Left renal cortex interstitium (tissue), 4 donors: ENCODE results near the gene NAT16. TPM values are rescaled to one million over a fixed set of nuclear protein-coding genes. Genes with fewer than 3 reads are reported as not detected.
"Not testable (repeated sequence)": the region's sequence is repeated elsewhere in the genome, so short reads cannot be mapped to it uniquely, and the experiment has no call there.

Experiments
- DNase-seq, 4 donors: peaks; one replicate each; pipeline ENCODE4 v3.0.0-alpha.2; 2013; ENCODE audit warnings: low read depth in 4 of 4, low spot score in 2 of 4, missing footprints in 1 of 4
- polyA plus RNA-seq, 4 donors: library from polyadenylated mRNA; unstranded; fragments of 120-200 nt; gene quantifications; one replicate each; pipeline ENCODE4 v1.2.1, GENCODE V29; 2013; ENCODE audit not compliant: insufficient read length in 4 of 4

NAT16 gene
- polyA plus RNA-seq, 4 donors = 0.09 to 0.10 TPM; not detected in 2

GRCh38 chr7:101203740-101204738 lies 23.9 kb upstream of the NAT16 start:
- DNase-seq = not testable (repeated sequence)

DNA sequence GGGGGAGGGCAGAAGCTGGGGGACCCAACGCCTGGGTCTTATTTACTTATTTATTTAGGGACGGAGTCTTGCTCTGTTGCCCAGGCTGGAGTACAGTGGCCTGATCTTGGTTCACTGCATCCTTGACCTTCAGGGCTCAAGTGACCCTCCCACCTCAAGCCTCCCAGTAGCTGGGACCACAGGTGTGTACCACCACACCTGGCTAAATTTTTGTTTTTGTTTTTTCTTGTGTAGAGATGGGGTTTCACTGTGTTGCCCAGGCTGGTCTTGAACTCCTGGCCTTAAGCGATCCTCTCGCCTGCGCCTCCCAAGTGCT lies 22.5 kb upstream of the NAT16 start:
- no peak for DNase-seq

- no peak for DNase-seq
Measured at GRCh38 chr7:101201695-101202602, 21.9 kb upstream of the NAT16 start.

DNA sequence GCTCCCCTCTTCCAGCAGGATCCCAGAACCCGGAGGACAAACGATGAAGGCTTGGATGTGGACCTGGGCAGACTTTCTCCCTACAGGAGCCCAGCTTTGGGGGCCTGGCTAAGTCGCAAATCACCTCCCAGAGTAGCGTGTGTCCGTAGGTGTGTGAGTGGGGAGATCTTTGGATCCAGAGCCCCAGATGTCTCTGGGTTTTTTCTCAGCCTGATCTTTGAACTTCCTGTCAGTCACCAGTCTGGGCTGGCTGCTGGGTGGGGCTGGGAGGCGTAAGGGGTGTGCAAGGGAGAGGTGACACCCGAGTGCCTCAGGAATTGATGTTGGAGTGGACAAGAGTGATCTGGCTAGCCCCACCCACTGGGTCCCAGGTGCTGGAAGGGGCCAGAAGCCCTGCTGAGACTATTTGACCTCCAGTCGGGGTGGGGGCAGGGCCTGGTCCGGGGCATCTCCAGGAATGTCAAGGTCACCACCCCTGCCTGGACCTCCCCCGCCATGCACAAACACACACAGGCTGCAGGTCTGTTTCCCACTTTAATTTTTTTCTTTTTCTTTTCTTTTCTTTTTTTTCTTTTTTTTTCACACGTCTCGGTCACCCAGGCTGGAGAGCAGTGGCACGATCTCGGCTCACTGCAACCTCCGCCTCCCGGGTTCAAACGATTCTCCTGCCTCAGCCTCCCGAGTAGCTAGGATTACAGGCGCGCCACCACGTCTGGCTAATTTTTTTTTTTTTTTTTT lies 20.9 kb upstream of the NAT16 start, which contains the start of gene MOGAT3:
Gene MOGAT3, minus strand, starts transcription at position 175 of the 738 bp plus-strand sequence. CDS start 182 bp downstream, outside the sequence.
- DNase-seq = no peak

- no peak for DNase-seq
Measured at GRCh38 chr7:101200504-101200861, 20.4 kb upstream of the NAT16 start.

GRCh38 chr7:101199522-101199921 lies 19.4 kb upstream of the NAT16 start:
- DNase-seq = not testable (repeated sequence)

GRCh38 chr7:101198476-101198875 lies 18.4 kb upstream of the NAT16 start:
- no peak for DNase-seq

DNA sequence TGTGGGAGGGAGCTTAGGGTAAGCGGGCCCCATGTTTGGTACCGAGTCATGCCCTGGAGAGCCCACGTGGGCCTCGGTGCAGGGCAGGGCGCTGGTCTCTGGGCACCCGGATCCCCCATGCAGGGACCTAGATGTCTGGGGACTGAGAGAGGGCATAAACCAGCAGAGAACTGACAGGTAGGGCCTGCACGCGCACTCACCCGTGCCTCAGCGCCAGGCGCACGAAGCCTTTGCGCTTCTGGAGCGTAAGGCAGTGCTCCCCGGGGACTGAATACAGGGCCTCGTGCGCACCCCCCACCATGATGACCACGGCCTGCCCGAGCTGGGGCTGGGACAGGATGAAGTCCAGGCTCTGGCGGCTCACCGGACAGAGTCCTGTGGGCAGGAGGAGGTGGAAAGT lies 17.9 kb upstream of the NAT16 start:
- no peak for DNase-seq

DNA sequence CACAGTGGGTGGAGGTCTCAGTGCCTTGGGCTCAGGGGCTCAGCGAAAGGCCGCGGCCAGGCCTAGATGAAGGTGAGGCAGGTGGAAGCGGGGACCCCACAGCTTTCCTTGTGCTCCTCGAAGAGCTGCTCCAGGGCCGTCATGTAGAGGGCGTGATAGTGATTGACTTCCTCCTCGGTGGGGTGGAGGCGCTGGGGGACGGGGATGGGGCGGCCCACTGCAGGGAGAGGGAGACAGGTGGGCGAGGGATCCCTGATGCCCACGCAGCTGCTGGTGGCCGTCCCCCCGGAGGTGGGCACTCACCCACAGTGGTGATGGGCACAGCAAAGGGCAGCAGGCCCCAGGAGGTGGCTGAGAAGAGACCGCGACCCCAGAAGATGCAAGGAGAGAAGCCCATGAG lies 15.8 kb upstream of the NAT16 start:
- no peak for DNase-seq

- no peak for DNase-seq
Measured at GRCh38 chr7:101189109-101189508, 9.0 kb upstream of the NAT16 start.

GRCh38 chr7:101186844-101187428 lies 6.8 kb upstream of the NAT16 start:
- DNase-seq = no peak

- no peak for DNase-seq
Measured at GRCh38 chr7:101186194-101186593, 6.1 kb upstream of the NAT16 start.

GRCh38 chr7:101185258-101185839 lies 5.3 kb upstream of the NAT16 start:
- no peak for DNase-seq

DNA sequence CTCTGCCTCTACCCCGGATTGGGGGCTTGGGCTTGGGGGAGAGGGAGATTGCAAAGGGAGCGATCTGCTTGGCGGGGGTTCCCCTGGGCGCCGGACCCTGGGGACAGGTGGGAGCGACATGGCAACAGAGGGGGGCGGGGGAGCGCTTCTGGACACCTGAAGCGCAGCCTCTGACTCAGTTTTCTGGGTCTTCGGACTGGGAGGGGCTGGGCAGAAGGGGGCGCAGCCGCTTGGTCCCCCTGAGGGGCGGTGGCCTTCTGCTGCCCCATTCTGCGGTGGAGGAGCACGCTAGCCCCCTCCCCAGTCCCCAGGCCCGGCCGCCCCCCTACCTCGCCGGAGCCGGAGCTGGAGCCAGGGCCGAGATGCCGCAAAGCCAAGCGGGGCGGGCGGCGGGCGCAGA lies 380 bp downstream of the NAT16 start:
- no peak for DNase-seq

- no peak for DNase-seq
Measured at GRCh38 chr7:101179117-101179516, 976 bp downstream of the NAT16 start.

DNA sequence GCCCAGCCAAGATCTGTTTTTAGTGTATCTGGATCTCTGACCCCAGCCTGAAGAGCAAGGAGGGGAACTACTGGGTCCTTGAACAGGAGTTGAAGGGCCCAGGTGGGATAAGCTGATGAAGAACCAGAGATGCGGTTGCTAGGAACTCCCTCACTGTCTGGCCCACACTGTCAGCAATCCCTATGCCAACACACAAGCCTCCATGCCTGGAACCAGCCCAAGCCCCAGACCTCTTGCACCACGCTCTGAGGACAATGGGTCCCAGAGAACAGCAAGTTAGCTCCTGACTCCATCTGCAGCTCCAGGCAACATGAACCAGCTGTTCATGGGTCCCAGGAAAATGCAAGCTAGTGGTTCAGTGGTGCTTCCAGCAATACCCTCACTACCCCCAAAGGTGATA lies 2.4 kb downstream of the NAT16 start:
- no peak for DNase-seq

DNA sequence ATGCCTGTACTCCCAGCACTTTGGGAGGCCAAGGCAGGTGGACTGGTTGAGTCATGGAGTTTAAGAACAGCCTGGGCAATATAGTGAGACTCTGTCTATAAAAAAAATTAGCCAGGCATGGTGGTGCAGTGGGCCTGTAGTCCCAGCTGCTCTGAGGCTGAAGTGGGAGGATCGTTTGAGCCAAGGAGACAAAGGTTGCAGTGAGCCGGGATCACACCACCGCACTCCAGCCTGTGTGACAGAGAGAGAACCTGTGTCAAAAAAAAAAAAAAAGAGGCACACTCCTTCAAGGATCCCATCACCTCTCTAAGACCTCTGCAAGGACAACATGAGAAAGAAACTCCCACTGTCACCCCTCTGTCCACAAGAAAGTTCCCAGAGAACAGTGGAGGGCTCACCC lies 4.4 kb downstream of the NAT16 start:
- DNase-seq = no peak

DNA sequence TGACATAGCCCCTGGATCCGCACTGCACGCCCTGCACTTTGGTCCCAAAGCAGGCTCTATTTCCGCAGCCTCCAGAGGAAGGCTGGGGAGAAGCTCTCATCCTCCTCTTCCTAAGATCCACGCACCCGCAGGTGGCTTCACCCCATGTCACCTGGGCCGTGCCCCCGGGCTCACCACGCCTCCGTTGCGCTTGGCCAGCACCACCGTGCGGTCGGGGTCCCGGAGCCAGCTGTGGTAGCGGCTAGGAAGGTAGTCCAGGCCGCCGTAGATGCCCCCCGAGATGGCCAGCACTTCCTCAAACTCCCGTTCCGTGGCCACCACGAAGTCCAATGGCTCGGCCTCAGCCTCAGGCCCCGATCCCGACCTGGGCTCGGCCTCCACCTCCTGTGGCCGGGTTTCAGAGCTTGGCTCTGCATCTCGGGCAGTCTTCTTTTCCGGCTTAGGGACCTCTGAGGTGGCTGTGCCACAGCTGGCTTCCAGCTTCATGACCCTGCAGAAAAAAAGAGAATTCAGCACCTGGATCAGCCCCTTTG lies 5.7 kb downstream of the NAT16 start:
- DNase-seq = no peak

DNA sequence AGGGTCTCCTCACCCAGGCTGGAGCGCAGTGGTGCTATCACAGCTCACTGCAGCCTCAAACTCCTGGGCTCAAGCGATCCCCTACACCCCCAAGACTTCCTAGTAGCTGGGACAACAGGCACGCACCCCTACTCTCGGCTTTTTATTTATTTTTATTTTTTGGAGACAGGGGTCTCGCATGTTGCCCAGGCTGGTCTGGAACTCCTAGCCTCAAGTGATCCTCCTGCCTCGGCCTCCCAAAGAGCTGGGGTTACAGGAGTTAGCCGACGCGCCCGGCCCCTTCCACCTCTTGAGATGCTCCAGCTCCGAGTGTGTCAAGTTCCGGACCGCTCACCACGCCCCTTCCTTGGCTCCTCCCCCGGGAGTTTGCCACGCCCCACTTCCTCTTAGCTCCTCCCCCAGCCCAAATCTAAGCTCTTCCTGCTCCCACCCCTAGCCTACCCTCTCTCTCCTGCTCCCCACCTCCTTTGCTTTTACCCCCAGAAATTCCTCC lies 6.3 kb downstream of the NAT16 start:
- no peak for DNase-seq
